Measurements from ENCODE around the gene SRRM2. TPM values are rescaled to one million over a fixed set of nuclear protein-coding genes. Genes with fewer than 3 reads are reported as not detected.

Gene SRRM2
- total RNA-seq, 1 donor from 2014 or later: 963 TPM

GRCh38 chr16:2712063-2712441, 40.4 kb upstream of the SRRM2 start:
- Mint-ChIP-seq H3K27me3 (peaks cover 2% of the 10 kb centered on the region), H3K36me3 (ENCODE audit: low read depth) (peaks cover 16% of the 10 kb centered on the region), H3K4me1 (peaks cover 10% of the 10 kb centered on the region), H3K4me3 (no peak overlapping the region), H3K27ac (no peak overlapping the region), H3K9me3 (no peaks in the 10 kb centered on the region)
- ChIA-PET CTCF (no interaction called here), POLR2A (interaction anchor here (0.7 kb wide), 1 partner anchor 13 kb away, joined by 3 read pairs; no protein-coding TSS in a partner anchor)
- TF ChIP-seq CTCF (IDR thresholded peaks at IDR 0.05): no peak
- DNase-seq (no peak), ATAC-seq (ENCODE audit: low read depth) (no peak)
- intact Hi-C loops (cut with micrococcal nuclease): no loop called here

GRCh38 chr16:2712546-2712945, 39.9 kb upstream of the SRRM2 start:
- intact Hi-C loops (cut with micrococcal nuclease): no loop called here
- peaks cover 11% of the 10 kb centered on the region for H3K36me3 Mint-ChIP-seq (ENCODE audit: low read depth)
- DNase-seq (no peak), ATAC-seq (ENCODE audit: low read depth) (no peak)
- H3K27me3 Mint-ChIP-seq: peaks cover 2% of the 10 kb centered on the region
- ChIA-PET CTCF (no interaction called here), POLR2A (interaction anchor here (0.7 kb wide), 2 partner anchors 13 to 41 kb away, joined by 3 read pairs; no protein-coding TSS in a partner anchor)
- no peak overlapping the region for H3K4me3 Mint-ChIP-seq
- no peak for TF ChIP-seq CTCF (IDR thresholded peaks at IDR 0.05)
- peaks cover 10% of the 10 kb centered on the region for H3K4me1 Mint-ChIP-seq
- H3K27ac Mint-ChIP-seq: no peak overlapping the region
- no peaks in the 10 kb centered on the region for H3K9me3 Mint-ChIP-seq

- POLR2A ChIA-PET: no interaction called here
- H3K4me3 Mint-ChIP-seq: no peak overlapping the region
- no peak overlapping the region for H3K27ac Mint-ChIP-seq
- ATAC-seq (ENCODE audit: low read depth) (no peak), DNase-seq (no peak)
- CTCF ChIA-PET: no interaction called here
- peaks cover 10% of the 10 kb centered on the region for H3K4me1 Mint-ChIP-seq
- H3K9me3 Mint-ChIP-seq: no peaks in the 10 kb centered on the region
- peaks cover 1% of the 10 kb centered on the region for H3K36me3 Mint-ChIP-seq (ENCODE audit: low read depth)
- TF ChIP-seq CTCF (IDR thresholded peaks at IDR 0.05): no peak
- intact Hi-C loops (cut with micrococcal nuclease): no loop called here
- peaks cover 2% of the 10 kb centered on the region for H3K27me3 Mint-ChIP-seq
Measured at GRCh38 chr16:2713523-2713922, 38.9 kb upstream of the SRRM2 start.

- POLR2A ChIA-PET: no interaction called here
- CTCF ChIA-PET: no interaction called here
- H3K27ac Mint-ChIP-seq: no peak overlapping the region
Measured at GRCh38 chr16:2713985-2714774, 38.3 kb upstream of the SRRM2 start.

More at GRCh38 chr16:2713985-2714774, 38.3 kb upstream of the SRRM2 start:
- peaks cover 10% of the 10 kb centered on the region for H3K4me1 Mint-ChIP-seq
- H3K4me3 Mint-ChIP-seq: no peak overlapping the region
- H3K36me3 Mint-ChIP-seq (ENCODE audit: low read depth): no peaks in the 10 kb centered on the region
- H3K27me3 Mint-ChIP-seq: peaks cover 2% of the 10 kb centered on the region
- no peaks in the 10 kb centered on the region for H3K9me3 Mint-ChIP-seq
- intact Hi-C loops (cut with micrococcal nuclease): loop anchor here (2.0 kb wide), 1 partner anchor 39 kb away; the partner anchor contains the start of gene SRRM2
- no peak for ATAC-seq (ENCODE audit: low read depth)
- DNase-seq: no peak
- no peak for TF ChIP-seq CTCF (IDR thresholded peaks at IDR 0.05)
